ENCODE results near the gene TMEM217. TPM values are rescaled to one million over a fixed set of nuclear protein-coding genes. Genes with fewer than 3 reads are reported as not detected.

The TMEM217 gene
- total and polyA plus RNA-seq, 2 of the 8 experiments (the other 6 are each of a cell fraction or from before 2014, with no cell fraction given): 0.60 to 1.1 TPM

GRCh38 chr6:37243131-37243815 is 14.7 kb downstream of the TMEM217 start:
- H3K9me3 ChIP-seq (ENCODE audit: insufficient read depth in 2 of 2, low read depth in 1 of 2, low read length in 1 of 2): no peaks in the 10 kb centered on the region
- no peak overlapping the region for H2BK20ac ChIP-seq (ENCODE audit: low read length)
- no peak overlapping the region for H3K4ac ChIP-seq (replicated peaks; ENCODE audit: insufficient read length, low read depth, low read length)
- H3K27me3 ChIP-seq (replicated peaks in 1 of 4; ENCODE audit: control insufficient read depth in 3 of 4, extremely low read depth in 1 of 4, insufficient read depth in 3 of 4, low read length in 3 of 4): no peaks in the 10 kb centered on the region
- no peaks in the 10 kb centered on the region for H3K23me2 ChIP-seq (ENCODE audit: low read depth, low read length)
- H4K91ac ChIP-seq (replicated peaks; ENCODE audit: insufficient read length, low read length): no peak overlapping the region
- no peaks in the 10 kb centered on the region for H4K20me1 ChIP-seq (replicated peaks in 1 of 2; ENCODE audit: control insufficient read depth in 1 of 2, insufficient read depth in 2 of 2, low read length in 2 of 2)
- no peak overlapping the region for H2BK15ac ChIP-seq (ENCODE audit: low read length)
- 92% methylated on average over 8 of the region's 8 CpGs; no CpG with 5 or more reads in 1 of the 2 experiments for whole genome bisulfite sequencing, 2 experiments (ENCODE audit: extremely low coverage in 1 of 2, insufficient coverage in 1 of 2, insufficient read length in 1 of 2, insufficient replicate concordance in 2 of 2, low coverage in 1 of 2, low lambda C conversion rate in 2 of 2, missing lambda C conversion rate in 1 of 2)
- H4K5ac ChIP-seq (ENCODE audit: insufficient read length, low read depth, low read length): no peak overlapping the region
- no peak overlapping the region for H2BK5ac ChIP-seq (ENCODE audit: low read depth, low read length)
- ChIA-PET CTCF (ENCODE audit: partially characterized antibody) (no interaction called here), POLR2A (ENCODE audit: partially characterized antibody) (interaction anchor here (2.1 kb wide), 1 partner anchor 9 kb away, joined by 5 read pairs; no protein-coding TSS in a partner anchor)
- no peak overlapping the region for H3K18ac ChIP-seq (ENCODE audit: extremely low read depth, low read length)
- H3K4me1 ChIP-seq (replicated peaks in 1 of 4; ENCODE audit: control insufficient read depth in 3 of 4, insufficient read depth in 4 of 4, low read length in 3 of 4): no peaks in the 10 kb centered on the region
- no peak overlapping the region for H2BK12ac ChIP-seq (ENCODE audit: low read depth, low read length)
- FAIRE-seq (no peak), DNase-seq (ENCODE audit: low read depth in 1 of 2, low spot score in 2 of 2) (no peak)
- no peak overlapping the region for H3K27ac ChIP-seq (ENCODE audit: low read depth, low read length)
- no peak overlapping the region for H3K4me2 ChIP-seq (ENCODE audit: insufficient read depth in 1 of 2, low read depth in 2 of 2, low read length in 2 of 2)
- H2AFZ ChIP-seq (ENCODE audit: low read length): no peak overlapping the region
- no peaks in the 10 kb centered on the region for H3K79me1 ChIP-seq (ENCODE audit: low read depth, low read length)
- no peak overlapping the region for H4K8ac ChIP-seq (ENCODE audit: extremely low read depth, insufficient read depth, low read length)
- no peak overlapping the region for H3K14ac ChIP-seq (ENCODE audit: insufficient read length)
- no peak overlapping the region for H3K56ac ChIP-seq (replicated peaks; ENCODE audit: insufficient read length, low read depth, low read length)
- no peak overlapping the region for H3K23ac ChIP-seq (ENCODE audit: insufficient read length)
- no peaks in the 10 kb centered on the region for H3K79me2 ChIP-seq (ENCODE audit: control insufficient read depth in 1 of 2, insufficient read depth in 2 of 2, low read length in 2 of 2)
- no peaks in the 10 kb centered on the region for H3K36me3 ChIP-seq (ENCODE audit: control insufficient read depth in 2 of 4, insufficient read depth in 4 of 4, low read length in 3 of 4)
- H3K4me3 ChIP-seq (ENCODE audit: extremely low read depth in 1 of 4, insufficient read depth in 2 of 4, low read depth in 3 of 4, low read length in 4 of 4): no peak overlapping the region
- no peak overlapping the region for H3K9ac ChIP-seq (replicated peaks in 1 of 4; ENCODE audit: extremely low read depth in 1 of 4, low read depth in 3 of 4, low read length in 3 of 4)
- no peak for TF ChIP-seq YY1 (IDR thresholded peaks at IDR 0.05; ENCODE audit: low read depth, low read length)
- no peak for TF ChIP-seq ASH2L (IDR thresholded peaks at IDR 0.05; ENCODE audit: low read length)
- TF ChIP-seq RFX5 (IDR thresholded peaks at IDR 0.05; ENCODE audit: borderline replicate concordance, low read depth, low read length): no peak
- no peak for TF ChIP-seq SUZ12 (IDR thresholded peaks at IDR 0.05; ENCODE audit: low read length)
- H2AK5ac ChIP-seq (ENCODE audit: low read depth, low read length): no peak overlapping the region
- no peak overlapping the region for H2BK120ac ChIP-seq (replicated peaks; ENCODE audit: low read depth, low read length)
